Measurements from ENCODE around the gene CEP250. TPM values are rescaled to one million over a fixed set of nuclear protein-coding genes. Genes with fewer than 3 reads are reported as not detected.
A peak's percentile ranks its signal among the peaks of the same experiment; 100 is the strongest.

The CEP250 gene, protein sequence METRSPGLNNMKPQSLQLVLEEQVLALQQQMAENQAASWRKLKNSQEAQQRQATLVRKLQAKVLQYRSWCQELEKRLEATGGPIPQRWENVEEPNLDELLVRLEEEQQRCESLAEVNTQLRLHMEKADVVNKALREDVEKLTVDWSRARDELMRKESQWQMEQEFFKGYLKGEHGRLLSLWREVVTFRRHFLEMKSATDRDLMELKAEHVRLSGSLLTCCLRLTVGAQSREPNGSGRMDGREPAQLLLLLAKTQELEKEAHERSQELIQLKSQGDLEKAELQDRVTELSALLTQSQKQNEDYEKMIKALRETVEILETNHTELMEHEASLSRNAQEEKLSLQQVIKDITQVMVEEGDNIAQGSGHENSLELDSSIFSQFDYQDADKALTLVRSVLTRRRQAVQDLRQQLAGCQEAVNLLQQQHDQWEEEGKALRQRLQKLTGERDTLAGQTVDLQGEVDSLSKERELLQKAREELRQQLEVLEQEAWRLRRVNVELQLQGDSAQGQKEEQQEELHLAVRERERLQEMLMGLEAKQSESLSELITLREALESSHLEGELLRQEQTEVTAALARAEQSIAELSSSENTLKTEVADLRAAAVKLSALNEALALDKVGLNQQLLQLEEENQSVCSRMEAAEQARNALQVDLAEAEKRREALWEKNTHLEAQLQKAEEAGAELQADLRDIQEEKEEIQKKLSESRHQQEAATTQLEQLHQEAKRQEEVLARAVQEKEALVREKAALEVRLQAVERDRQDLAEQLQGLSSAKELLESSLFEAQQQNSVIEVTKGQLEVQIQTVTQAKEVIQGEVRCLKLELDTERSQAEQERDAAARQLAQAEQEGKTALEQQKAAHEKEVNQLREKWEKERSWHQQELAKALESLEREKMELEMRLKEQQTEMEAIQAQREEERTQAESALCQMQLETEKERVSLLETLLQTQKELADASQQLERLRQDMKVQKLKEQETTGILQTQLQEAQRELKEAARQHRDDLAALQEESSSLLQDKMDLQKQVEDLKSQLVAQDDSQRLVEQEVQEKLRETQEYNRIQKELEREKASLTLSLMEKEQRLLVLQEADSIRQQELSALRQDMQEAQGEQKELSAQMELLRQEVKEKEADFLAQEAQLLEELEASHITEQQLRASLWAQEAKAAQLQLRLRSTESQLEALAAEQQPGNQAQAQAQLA (N-terminal part only)
- polyA plus RNA-seq (2012; ENCODE audit: insufficient read length, low read depth): 25.5 TPM

GRCh38 chr20:35454881-35455609, at the start of gene CEP250:
TSS of gene CEP250 (plus strand) at chr20:35455598. CDS start at chr20:35462368, 6,770 bp downstream.
- TF ChIP-seq TAF1 (IDR thresholded peaks at IDR 0.05; ENCODE audit: borderline replicate concordance, insufficient read depth, low read length) (no peak; the same call in 1 of the 2 replicates), SIN3A (IDR thresholded peaks at IDR 0.05; ENCODE audit: borderline replicate concordance, insufficient read depth, low read length) (no peak), REST (IDR thresholded peaks at IDR 0.05; ENCODE audit: insufficient read depth in 1 of 2, low read depth in 2 of 2, low read length in 2 of 2) (no peak), POLR2AphosphoS5 (IDR thresholded peaks at IDR 0.05; ENCODE audit: low read depth, low read length) (peak; percentile 57), FOXP2 (optimal IDR thresholded peaks at IDR 0.05; ENCODE audit: borderline replicate concordance, extremely low read depth, extremely low read length, insufficient read depth) (no peak)

GRCh38 chr20:35405775-35406174, 49.6 kb upstream of the CEP250 start:
- TF ChIP-seq POLR2AphosphoS5 (IDR thresholded peaks at IDR 0.05; ENCODE audit: low read depth, low read length): no peak
- TF ChIP-seq REST (IDR thresholded peaks at IDR 0.05; ENCODE audit: insufficient read depth in 1 of 2, low read depth in 2 of 2, low read length in 2 of 2): no peak
- no peak for TF ChIP-seq SIN3A (IDR thresholded peaks at IDR 0.05; ENCODE audit: borderline replicate concordance, insufficient read depth, low read length)
- TF ChIP-seq TAF1 (IDR thresholded peaks at IDR 0.05; ENCODE audit: borderline replicate concordance, insufficient read depth, low read length): no peak
- TF ChIP-seq FOXP2 (optimal IDR thresholded peaks at IDR 0.05; ENCODE audit: borderline replicate concordance, extremely low read depth, extremely low read length, insufficient read depth): no peak

GRCh38 chr20:35408270-35408669, 47.1 kb upstream of the CEP250 start:
- TF ChIP-seq FOXP2 (optimal IDR thresholded peaks at IDR 0.05; ENCODE audit: borderline replicate concordance, extremely low read depth, extremely low read length, insufficient read depth) (no peak), POLR2AphosphoS5 (IDR thresholded peaks at IDR 0.05; ENCODE audit: low read depth, low read length) (no peak), REST (IDR thresholded peaks at IDR 0.05; ENCODE audit: insufficient read depth in 1 of 2, low read depth in 2 of 2, low read length in 2 of 2) (no peak), SIN3A (IDR thresholded peaks at IDR 0.05; ENCODE audit: borderline replicate concordance, insufficient read depth, low read length) (no peak), TAF1 (IDR thresholded peaks at IDR 0.05; ENCODE audit: borderline replicate concordance, insufficient read depth, low read length) (no peak)

DNA sequence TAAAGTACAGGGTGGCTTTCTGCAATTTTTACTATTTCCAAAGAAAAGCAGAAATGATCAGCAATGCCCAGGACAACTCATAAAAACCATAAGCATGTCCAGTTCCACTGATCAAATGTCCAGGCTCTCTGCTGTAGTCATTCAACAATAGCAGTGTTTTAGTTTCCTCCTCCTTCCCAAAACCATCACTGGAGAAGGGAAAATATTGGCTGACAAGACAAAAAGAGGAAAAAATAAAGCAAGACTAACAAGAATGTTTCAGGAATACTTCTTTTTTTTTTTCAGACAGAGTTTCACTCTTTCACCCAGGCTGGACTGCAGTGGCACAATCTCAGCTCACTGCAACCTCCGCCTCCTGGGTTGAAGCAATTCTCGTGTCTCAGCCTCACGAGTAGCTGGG, 45.9 kb upstream of the CEP250 start:
- no peak for TF ChIP-seq REST (IDR thresholded peaks at IDR 0.05; ENCODE audit: insufficient read depth in 1 of 2, low read depth in 2 of 2, low read length in 2 of 2)
- no peak for TF ChIP-seq TAF1 (IDR thresholded peaks at IDR 0.05; ENCODE audit: borderline replicate concordance, insufficient read depth, low read length)
- no peak for TF ChIP-seq SIN3A (IDR thresholded peaks at IDR 0.05; ENCODE audit: borderline replicate concordance, insufficient read depth, low read length)
- TF ChIP-seq FOXP2 (optimal IDR thresholded peaks at IDR 0.05; ENCODE audit: borderline replicate concordance, extremely low read depth, extremely low read length, insufficient read depth): no peak
- no peak for TF ChIP-seq POLR2AphosphoS5 (IDR thresholded peaks at IDR 0.05; ENCODE audit: low read depth, low read length)
